Measurements from ENCODE around the gene RHOB.
A peak's percentile ranks its signal among the peaks of the same experiment; 100 is the strongest.

DNA sequence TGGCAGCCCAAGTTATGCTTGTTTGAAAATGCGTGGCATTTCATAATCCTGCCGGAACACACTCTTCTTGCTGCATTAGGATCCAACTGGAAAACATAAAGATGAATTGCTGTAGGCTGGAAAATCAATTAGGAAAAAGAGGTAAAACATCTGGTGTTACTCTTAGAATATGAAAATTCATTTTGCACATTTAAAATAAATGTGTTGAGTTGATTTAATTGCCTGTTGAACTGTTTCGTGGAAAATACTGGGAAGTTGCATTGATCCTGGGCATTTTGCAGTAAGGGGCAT, 4.1 kb downstream of the RHOB start:
- TF ChIP-seq, protein P1, sequence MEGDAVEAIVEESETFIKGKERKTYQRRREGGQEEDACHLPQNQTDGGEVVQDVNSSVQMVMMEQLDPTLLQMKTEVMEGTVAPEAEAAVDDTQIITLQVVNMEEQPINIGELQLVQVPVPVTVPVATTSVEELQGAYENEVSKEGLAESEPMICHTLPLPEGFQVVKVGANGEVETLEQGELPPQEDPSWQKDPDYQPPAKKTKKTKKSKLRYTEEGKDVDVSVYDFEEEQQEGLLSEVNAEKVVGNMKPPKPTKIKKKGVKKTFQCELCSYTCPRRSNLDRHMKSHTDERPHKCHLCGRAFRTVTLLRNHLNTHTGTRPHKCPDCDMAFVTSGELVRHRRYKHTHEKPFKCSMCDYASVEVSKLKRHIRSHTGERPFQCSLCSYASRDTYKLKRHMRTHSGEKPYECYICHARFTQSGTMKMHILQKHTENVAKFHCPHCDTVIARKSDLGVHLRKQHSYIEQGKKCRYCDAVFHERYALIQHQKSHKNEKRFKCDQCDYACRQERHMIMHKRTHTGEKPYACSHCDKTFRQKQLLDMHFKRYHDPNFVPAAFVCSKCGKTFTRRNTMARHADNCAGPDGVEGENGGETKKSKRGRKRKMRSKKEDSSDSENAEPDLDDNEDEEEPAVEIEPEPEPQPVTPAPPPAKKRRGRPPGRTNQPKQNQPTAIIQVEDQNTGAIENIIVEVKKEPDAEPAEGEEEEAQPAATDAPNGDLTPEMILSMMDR (IDR thresholded peaks at IDR 0.05), result no peak
- TF ChIP-seq EP300 (IDR thresholded peaks at IDR 0.05), result peak; percentile 73
